Smooth muscle cell of the coronary artery (primary cell): Measurements from ENCODE around the gene PKM. TPM values are rescaled to one million over a fixed set of nuclear protein-coding genes. Genes with fewer than 3 reads are reported as not detected.

Source experiments
- total RNA-seq: library from RNA; depleted of rRNA; stranded (reverse); fragments of >200 nt; gene quantifications from 2 replicates; pipeline ENCODE4 v1.2.3, GENCODE V29; 2014; ENCODE audit warnings: low replicate concordance

Gene PKM
- 1,418 and 2,202 TPM in 2 replicates for total RNA-seq

DNA sequence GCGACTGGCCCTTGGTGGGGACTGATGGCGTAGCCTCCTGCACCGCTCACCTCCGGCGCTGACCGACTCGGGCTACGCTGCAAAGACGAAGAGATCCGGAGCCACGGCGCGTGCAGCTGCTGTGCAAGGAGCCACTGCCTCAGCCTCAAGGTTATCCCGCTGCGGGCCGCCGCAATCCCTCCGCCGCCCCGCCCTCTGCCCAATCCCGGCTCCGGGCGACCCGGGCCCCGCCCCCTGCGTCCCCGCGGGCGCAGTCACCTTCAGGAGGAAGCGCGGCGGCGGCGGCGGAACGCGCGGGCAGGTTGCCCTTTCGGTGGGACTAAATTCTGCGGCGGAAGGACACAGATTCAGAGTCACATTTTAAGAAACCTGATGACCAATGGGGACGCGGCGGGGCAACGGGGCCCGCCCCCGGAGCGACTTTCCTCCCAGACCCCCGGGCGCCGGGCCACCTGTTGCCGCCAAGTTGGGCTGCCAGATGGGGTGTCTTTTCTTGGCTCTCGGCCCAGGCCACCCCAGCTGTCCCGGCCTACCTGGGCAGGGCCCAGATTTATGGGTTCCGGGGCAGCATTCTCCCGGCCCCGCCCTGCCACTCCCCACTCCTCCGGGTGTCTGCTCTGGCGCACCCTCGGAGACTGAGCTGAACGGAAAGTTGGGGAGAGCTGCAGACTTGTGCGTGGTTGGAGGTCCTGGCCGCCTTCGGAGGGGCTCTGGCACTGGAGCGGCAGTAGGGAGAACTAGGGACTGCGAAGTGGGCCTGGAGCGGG lies at the start of gene PKM:
TSS of gene PKM (minus strand) at position 125 of the 767 bp plus-strand sequence. CDS start 12,093 bp downstream, outside the sequence.

GRCh38 chr15:72272213-72272996 lies 41.4 kb upstream of the PKM start, which contains the start of gene PARP6:
TSS of gene PARP6 (minus strand) at chr15:72272554. CDS start at chr15:72267477, 5,077 bp downstream.

GRCh38 chr15:72197460-72198355 lies 33.3 kb downstream of the PKM start, which contains the start of gene GRAMD2A:
TSS of gene GRAMD2A (minus strand) at chr15:72197787.

Other genes starting within 250 kb of the PKM start
- 24.5 and 49.7 TPM in 2 replicates for gene MYO9A, start 113.0 kb downstream of the PKM start, total RNA-seq
- 0.94 and 1.5 TPM in 2 replicates for gene SENP8, start 112.8 kb downstream of the PKM start, total RNA-seq
- 0.08 and 1.4 TPM in 2 replicates for gene GRAMD2A, start 33.4 kb downstream of the PKM start, total RNA-seq
- gene PARP6, start 41.4 kb upstream of the PKM start, total RNA-seq = 10.3 and 20.0 TPM in 2 replicates
- gene CELF6, start 89.0 kb upstream of the PKM start, total RNA-seq = 0.15 and 0.35 TPM in 2 replicates
- 58.2 and 59.8 TPM in 2 replicates for gene HEXA, start 144.8 kb upstream of the PKM start, total RNA-seq
- not detected in 2 replicates for gene TMEM202, start 167.1 kb upstream of the PKM start, total RNA-seq
- gene ARIH1, start 243.1 kb upstream of the PKM start, total RNA-seq = 38.1 and 162 TPM in 2 replicates